Left lobe of liver (tissue), 2 donors: ENCODE data around the gene KCTD15. TPM values are rescaled to one million over a fixed set of nuclear protein-coding genes. Genes with fewer than 3 reads are reported as not detected.

Source experiments
- ATAC-seq: fragments of 200-7000 bp; cut with Tn5 transposase; one replicate; pipeline ENCODE4 v1.9.1; 2020; ENCODE audit warnings: mild to moderate bottlenecking, moderate library complexity
- DNase-seq: peaks from one replicate; pipeline ENCODE4 v3.0.0-alpha.2; 2020; ENCODE audit warnings: low spot score
- total RNA-seq: library from RNA; stranded (reverse); gene quantifications from one replicate; pipeline ENCODE4 v1.2.1, GENCODE V29; 2021
- donor health status: DM: no; HTN: no; CAD: no; lungs with moderate emphysema.
- donor health status: DM: no; HTN: yes; CAD: no.

Gene KCTD15
- total RNA-seq, result 17.0 TPM

GRCh38 chr19:33796164-33796875, at the start of gene KCTD15:
Gene KCTD15, plus strand, starts transcription at chr19:33796870. Its CDS starts 3,585 bp downstream, at chr19:33800455.
- peak; percentile 48 for ATAC-seq
- no peak for DNase-seq

DNA sequence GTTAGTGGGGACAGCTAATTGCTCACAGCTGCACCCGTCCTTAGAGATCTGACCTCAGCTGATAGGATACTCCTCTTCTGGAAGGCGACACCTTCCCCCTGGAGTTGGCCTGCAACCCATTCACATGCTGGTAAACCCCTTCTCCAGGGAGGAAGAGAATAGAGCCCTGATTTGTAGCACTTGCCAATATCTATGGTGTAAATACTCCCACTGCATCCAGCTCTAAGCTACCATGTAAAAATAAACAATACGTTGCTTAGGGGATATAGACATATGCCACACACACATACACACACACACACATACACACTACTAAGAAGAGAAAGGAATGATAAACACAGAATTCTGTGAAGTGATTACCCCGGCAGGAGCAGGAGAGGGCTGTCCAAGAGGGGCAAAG, 49.4 kb upstream of the KCTD15 start:
- no peak for ATAC-seq
- DNase-seq, result no peak

- no peak for DNase-seq
- no peak for ATAC-seq
Observed at GRCh38 chr19:33748231-33748630, 48.4 kb upstream of the KCTD15 start.

- DNase-seq, result no peak
Observed at GRCh38 chr19:33749016-33749415, 47.7 kb upstream of the KCTD15 start.

GRCh38 chr19:33749619-33750175, 47.0 kb upstream of the KCTD15 start:
- ATAC-seq, result no peak
- DNase-seq, result no peak

More at GRCh38 chr19:33749016-33749415, 47.7 kb upstream of the KCTD15 start:
- no peak for ATAC-seq

- DNase-seq, result no peak
- ATAC-seq, result no peak
Observed at GRCh38 chr19:33750587-33751435, 45.9 kb upstream of the KCTD15 start.

GRCh38 chr19:33751436-33751770, 45.3 kb upstream of the KCTD15 start:
- ATAC-seq, result no peak
- no peak for DNase-seq

DNA sequence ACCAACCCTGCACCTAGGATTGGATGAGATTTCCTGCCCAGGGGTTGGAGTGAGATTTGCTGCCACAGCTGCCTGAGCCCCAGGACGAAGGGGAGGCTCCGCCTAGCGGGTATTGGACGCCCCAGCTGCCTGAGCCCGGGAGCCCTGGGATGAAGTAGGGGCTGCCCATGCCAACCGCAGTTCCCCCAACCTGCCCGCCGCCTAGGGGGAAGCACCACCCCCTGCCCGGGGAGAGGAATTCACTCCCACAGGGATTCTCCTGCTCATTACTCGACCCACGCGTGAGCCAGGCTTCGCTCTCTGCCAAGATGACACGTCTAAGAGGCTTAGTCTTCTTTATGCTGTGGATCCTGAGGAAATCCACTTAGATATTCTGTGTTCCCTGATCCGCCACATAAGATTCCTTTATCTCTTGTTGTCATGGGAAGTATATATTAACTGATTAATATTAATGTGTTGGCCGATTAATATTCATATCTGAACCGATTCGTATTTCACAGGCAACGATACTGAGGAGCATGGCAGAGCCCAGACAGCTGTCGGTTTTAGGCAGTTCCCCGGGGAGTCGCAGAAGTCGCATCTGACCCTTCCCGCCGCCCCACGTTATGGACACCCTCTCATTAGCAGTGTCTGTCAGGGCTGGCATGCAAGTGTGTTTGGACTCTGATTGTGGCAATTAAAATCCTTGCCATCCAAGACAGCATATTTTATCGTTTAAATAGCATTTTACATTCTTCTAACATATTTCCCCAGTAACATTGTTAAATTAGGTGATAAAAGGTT, 44.5 kb upstream of the KCTD15 start:
- no peak for DNase-seq
- no peak for ATAC-seq

- ATAC-seq, result no peak
- no peak for DNase-seq
Observed at GRCh38 chr19:33752945-33753344, 43.7 kb upstream of the KCTD15 start.

DNA sequence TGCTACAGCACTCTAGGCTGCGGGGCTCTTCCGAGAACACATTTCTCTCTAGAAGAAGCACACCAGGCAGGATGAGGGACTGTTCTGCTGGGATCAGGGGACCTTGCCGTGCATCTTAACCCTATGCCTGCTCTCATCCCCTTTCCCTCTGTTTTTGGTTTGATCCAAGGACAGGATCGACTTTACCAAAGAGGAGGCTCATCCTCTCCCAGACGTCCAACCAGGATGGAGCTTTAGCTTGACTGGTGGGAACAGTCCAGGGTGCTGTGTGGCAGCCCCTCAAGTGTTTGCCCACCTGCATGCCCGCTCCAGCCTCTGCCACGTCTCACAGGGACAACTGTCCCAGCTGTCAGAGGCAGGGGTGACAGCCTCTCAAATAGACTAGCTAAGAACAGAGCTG, 42.3 kb upstream of the KCTD15 start:
- ATAC-seq (no peak), DNase-seq (no peak)

DNA sequence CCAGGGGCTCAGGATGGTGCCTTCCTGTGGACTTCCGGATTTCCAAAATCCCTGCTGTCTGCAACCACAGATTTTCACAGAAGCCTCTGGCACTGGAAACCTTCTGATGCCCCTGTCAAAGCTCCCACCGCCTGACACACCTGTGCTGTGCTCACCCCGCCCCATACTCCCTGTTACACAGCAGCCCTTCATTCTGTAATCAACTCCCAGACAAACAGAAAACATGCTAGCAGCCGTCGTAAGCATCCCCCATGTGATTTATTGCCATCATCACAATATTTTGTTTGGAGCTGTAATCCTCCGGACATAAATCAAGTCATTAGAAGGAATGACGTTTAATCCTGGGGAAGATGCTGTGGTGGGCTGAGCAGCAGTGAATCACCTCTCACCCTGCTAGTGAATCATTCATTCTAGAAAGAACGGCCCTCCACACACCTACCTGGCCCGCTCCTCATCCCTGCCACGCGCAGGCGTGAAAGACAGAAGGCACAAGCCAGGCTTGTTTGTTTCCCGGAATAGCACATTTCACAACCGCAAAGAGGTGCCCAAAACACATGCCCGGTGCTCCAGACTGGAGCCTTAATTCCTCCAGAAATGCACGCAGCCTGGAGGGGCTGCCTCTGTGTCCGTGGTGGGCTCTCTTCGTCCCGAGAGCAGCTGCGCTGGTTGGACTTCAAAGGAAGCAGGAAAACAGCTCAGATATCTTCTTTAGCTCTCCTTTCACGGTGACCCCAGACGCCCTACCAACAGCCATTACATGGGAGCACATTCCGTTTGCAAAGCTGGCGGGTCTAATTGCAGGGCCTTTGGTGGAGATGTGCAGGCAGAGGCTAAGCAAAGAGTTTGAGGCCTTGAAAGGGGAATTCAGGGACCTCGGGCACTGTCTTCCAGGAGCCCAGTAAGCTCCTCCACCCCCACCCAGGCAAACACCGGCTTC, 41.3 kb upstream of the KCTD15 start:
- DNase-seq, result no peak
- ATAC-seq, result no peak

GRCh38 chr19:33756177-33756576, 40.5 kb upstream of the KCTD15 start:
- no peak for ATAC-seq
- no peak for DNase-seq

- no peak for ATAC-seq
- DNase-seq, result no peak
Observed at GRCh38 chr19:33758541-33759013, 38.1 kb upstream of the KCTD15 start.

DNA sequence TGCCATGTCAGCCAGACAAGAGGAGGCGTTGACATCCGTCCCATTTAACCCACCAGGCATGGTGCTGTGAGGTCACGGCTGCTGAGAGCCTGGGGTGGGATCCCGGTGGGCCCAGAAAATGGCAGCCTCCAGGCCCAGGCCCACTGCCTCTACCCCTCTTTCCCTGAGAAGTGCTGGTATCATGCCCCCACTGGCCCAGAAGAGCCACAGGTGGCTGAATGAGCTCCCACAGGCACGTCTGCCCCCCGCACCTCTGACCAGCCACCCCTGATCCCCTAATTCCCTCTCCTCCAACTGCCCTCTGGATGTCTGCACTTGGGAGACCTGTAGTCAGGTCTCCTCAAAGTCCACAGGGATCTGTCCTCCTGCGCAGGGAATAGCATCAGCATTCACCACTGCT, 37.3 kb upstream of the KCTD15 start:
- ATAC-seq (no peak), DNase-seq (no peak)

DNA sequence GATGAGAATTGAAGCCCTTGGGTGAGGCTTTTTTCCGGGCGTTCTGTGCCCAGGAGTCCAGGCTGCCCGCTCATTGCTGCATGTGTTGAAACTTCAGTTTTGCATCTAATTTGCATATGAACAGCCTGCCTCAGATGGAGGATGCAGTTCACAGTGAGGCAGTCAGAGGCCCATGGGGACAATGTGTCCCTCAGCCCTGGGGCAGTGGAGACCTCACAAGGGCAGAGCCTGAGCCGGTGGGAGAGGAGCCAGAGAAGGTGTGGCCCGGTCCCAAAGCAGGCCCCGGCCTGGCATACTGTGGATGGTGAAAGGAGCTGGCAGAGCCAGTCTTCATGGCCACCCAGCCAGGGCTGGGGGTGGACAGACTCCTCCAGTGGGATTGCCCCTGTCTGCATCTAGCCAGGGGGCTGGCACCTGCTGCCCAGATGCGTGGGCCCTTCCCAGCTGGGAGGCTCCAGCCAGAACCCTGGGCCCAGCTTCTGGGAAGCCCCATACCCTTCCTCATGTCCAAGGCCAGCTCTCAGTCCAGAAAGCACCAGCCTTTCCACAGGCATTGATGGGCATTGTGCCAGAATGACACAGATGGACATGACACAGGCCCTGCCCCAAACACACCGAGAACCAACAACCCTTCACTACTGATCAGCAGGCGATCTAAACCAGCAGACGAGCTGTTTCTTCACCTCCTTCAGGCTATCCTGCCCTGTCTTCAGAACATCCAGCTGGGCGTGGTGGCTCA, 32.9 kb upstream of the KCTD15 start:
- no peak for DNase-seq
- no peak for ATAC-seq

GRCh38 chr19:33766623-33767022, 30.0 kb upstream of the KCTD15 start:
- no peak for DNase-seq
- ATAC-seq, result no peak

DNA sequence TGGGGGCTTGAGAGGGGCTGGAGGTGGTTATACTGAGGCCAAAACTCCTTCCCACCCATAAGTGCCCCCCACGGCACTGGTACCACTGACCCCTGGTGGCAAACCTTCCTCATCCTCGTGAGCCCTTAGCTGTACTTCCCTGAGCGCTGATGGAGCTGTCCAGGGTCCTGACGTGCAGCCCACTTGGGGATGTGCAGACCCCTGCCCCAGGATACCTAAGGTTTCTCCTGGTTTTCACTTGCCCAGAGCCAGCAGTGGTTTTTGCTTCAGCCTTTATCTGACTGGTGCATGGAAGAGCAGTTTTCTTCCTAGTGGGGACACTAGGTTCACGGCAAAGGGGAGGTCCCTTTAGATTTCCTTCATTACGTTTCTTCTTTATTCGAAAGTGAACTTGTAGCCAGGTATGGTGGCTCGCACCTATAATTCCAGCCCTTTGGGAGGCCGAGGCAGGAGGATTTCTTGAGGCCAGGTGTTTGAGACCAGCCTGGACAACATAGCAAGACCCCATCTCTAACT, 28.7 kb upstream of the KCTD15 start:
- ATAC-seq, result peak; percentile 40

GRCh38 chr19:33769208-33769607, 27.5 kb upstream of the KCTD15 start:
- DNase-seq, result no peak
- no peak for ATAC-seq

More for the DNA sequence above, 28.7 kb upstream of the KCTD15 start:
- DNase-seq, result no peak

GRCh38 chr19:33770107-33770506, 26.6 kb upstream of the KCTD15 start:
- no peak for ATAC-seq

More at GRCh38 chr19:33770107-33770506, 26.6 kb upstream of the KCTD15 start:
- DNase-seq, result no peak
